ENCODE results near the gene UBE2E2.

GRCh38 chr3:23624305-23624704 is 421.2 kb downstream of the UBE2E2 start:
- TF ChIP-seq POLR2A (IDR thresholded peaks at IDR 0.05) (no peak), CTCF (IDR thresholded peaks at IDR 0.05) (no peak), EP300 (IDR thresholded peaks at IDR 0.05) (no peak), POLR2AphosphoS5 (IDR thresholded peaks at IDR 0.05) (no peak)

Data from stomach (tissue), 4 donors.